ENCODE data around the gene INPP5A. TPM values are rescaled to one million over a fixed set of nuclear protein-coding genes. Genes with fewer than 3 reads are reported as not detected.

INPP5A gene
- total RNA-seq, 1 donor from 2014 or later, result 32.8 TPM

- no peak for DNase-seq
Measured at GRCh38 chr10:132832186-132832969, 294.8 kb downstream of the INPP5A start.

Other genes with a start within 250 kb of the INPP5A start
- gene STK32C, start 229.8 kb upstream of the INPP5A start, total RNA-seq, result 6.1 and 8.8 TPM in 2 replicates
- 6.0 and 10.9 TPM in 2 replicates for gene LRRC27, start 205.6 kb upstream of the INPP5A start, total RNA-seq
- gene PWWP2B, start 140.6 kb upstream of the INPP5A start, total RNA-seq, result 15.1 and 16.3 TPM in 2 replicates
- not detected in 2 replicates for gene NKX6-2, start 248.4 kb downstream of the INPP5A start, total RNA-seq